Pulmonary artery endothelial cell (primary cell): ENCODE results near the gene LAT. TPM values are rescaled to one million over a fixed set of nuclear protein-coding genes. Genes with fewer than 3 reads are reported as not detected.
"Not testable (repeated sequence)": the region's sequence is repeated elsewhere in the genome, so short reads cannot be mapped to it uniquely, and the experiment has no call there.

Experiments
- DNase-seq: peaks from one replicate; pipeline ENCODE4 v3.0.0-alpha.2; 2011; ENCODE audit warnings: low read depth, low spot score
- total RNA-seq: library from RNA; depleted of rRNA; stranded (reverse); fragments of >200 nt; gene quantifications from 2 replicates; pipeline ENCODE4 v1.2.3, GENCODE V29; 2014

The LAT gene
- total RNA-seq, 1 donor from 2014 or later, result 0.13 TPM

- no peak for DNase-seq
These were observed 6.9 kb upstream of the LAT start for GRCh38 chr16:28977703-28978662.

- DNase-seq, result not testable (repeated sequence)
These were observed 4.5 kb upstream of the LAT start for GRCh38 chr16:28980330-28980729.

- DNase-seq, result no peak
These were observed 3.9 kb upstream of the LAT start for GRCh38 chr16:28980929-28981328.

- DNase-seq, result no peak
These were observed 3.3 kb upstream of the LAT start for GRCh38 chr16:28981517-28981916.

- DNase-seq, result no peak
These were observed 2.4 kb upstream of the LAT start for GRCh38 chr16:28982418-28982817.

GRCh38 chr16:28982949-28983348 lies 1.9 kb upstream of the LAT start:
- DNase-seq, result no peak

- no peak for DNase-seq
These were observed 1.2 kb upstream of the LAT start for GRCh38 chr16:28983644-28984043.

GRCh38 chr16:28984091-28984490 lies 761 bp upstream of the LAT start:
- no peak for DNase-seq

GRCh38 chr16:28985211-28986041 lies 574 bp downstream of the LAT start:
- DNase-seq, result no peak

GRCh38 chr16:28986046-28986445 lies 1.2 kb downstream of the LAT start:
- DNase-seq, result no peak

- no peak for DNase-seq
These were observed 1.6 kb downstream of the LAT start for GRCh38 chr16:28986492-28986891.

GRCh38 chr16:28987170-28987853 lies 2.5 kb downstream of the LAT start:
- DNase-seq, result no peak

GRCh38 chr16:28989363-28989762 lies 4.5 kb downstream of the LAT start:
- no peak for DNase-seq

- DNase-seq, result no peak
These were observed 5.7 kb downstream of the LAT start for GRCh38 chr16:28990375-28991040.

- no peak for DNase-seq
These were observed 6.8 kb downstream of the LAT start for GRCh38 chr16:28991687-28992086.

GRCh38 chr16:28992496-28992895 lies 7.6 kb downstream of the LAT start:
- no peak for DNase-seq

- no peak for DNase-seq
These were observed 14.0 kb downstream of the LAT start for GRCh38 chr16:28998837-28999236.

GRCh38 chr16:28999577-28999976 lies 14.7 kb downstream of the LAT start:
- no peak for DNase-seq

GRCh38 chr16:29000019-29000418 lies 15.2 kb downstream of the LAT start:
- no peak for DNase-seq

GRCh38 chr16:29004496-29005139 lies 19.8 kb downstream of the LAT start:
- not testable (repeated sequence) for DNase-seq
